GM10248 (cell line): ENCODE data around the gene TMEM117.
"Not testable (repeated sequence)": the region's sequence is repeated elsewhere in the genome, so short reads cannot be mapped to it uniquely, and the experiment has no call there.

Experiments used
- CTCF ChIA-PET: fragments of 300-600 bp; sonication (Branson Sonifier 250); formaldehyde crosslinking; extraction: SDS; loops from one replicate; lab custom pipeline; 2021; ENCODE audit warnings: antibody characterized with exemption; lab: Yijun Ruan, JAX
- POLR2A ChIA-PET: fragments of 350-650 bp; sonication (Branson Sonifier 250); formaldehyde crosslinking; extraction: SDS; loops from one replicate; lab custom pipeline; 2020; ENCODE audit warnings: antibody characterized with exemption; lab: Yijun Ruan, JAX
- DNase-seq: peaks from one replicate; pipeline ENCODE4 v3.0.0; 2012; ENCODE audit errors: extremely low spot score
- CTCF ChIP-seq: IDR thresholded peaks from 2 replicates; pipeline ENCODE4 v1.5.1; 2012; ENCODE audit warnings: mild to moderate bottlenecking, low read depth; ENCODE audit errors: extremely low read depth, missing control alignments, control extremely low read depth

The TMEM117 gene

GRCh38 chr12:44020555-44020954 lies 184.7 kb downstream of the TMEM117 start:
- ChIA-PET POLR2A (no interaction called here), CTCF (interaction anchor here (1.4 kb wide), 1 partner anchor 75 kb away, joined by 3 read pairs; no protein-coding TSS in a partner anchor)
- no peak for TF ChIP-seq CTCF
- no peak for DNase-seq

- no peak for DNase-seq
- POLR2A ChIA-PET, result no interaction called here
- TF ChIP-seq CTCF, result no peak
- CTCF ChIA-PET, result interaction anchor here (1.1 kb wide), 1 partner anchor 20 kb away, joined by 5 read pairs; no protein-coding TSS in a partner anchor
Measured at GRCh38 chr12:44021471-44021971, 185.6 kb downstream of the TMEM117 start.

- POLR2A ChIA-PET, result no interaction called here
- DNase-seq, result no peak
- no peak for TF ChIP-seq CTCF
- CTCF ChIA-PET, result no interaction called here
Measured at GRCh38 chr12:44025499-44025898, 189.6 kb downstream of the TMEM117 start.

- POLR2A ChIA-PET, result no interaction called here
- TF ChIP-seq CTCF, result no peak
- DNase-seq, result no peak
- CTCF ChIA-PET, result no interaction called here
Measured at GRCh38 chr12:44026046-44026445, 190.2 kb downstream of the TMEM117 start.

GRCh38 chr12:44026926-44027325 lies 191.0 kb downstream of the TMEM117 start:
- DNase-seq, POLR2A ChIA-PET, CTCF ChIA-PET: not testable (repeated sequence)

- ChIA-PET POLR2A (no interaction called here), CTCF (interaction anchor here (0.9 to 1.2 kb wide), 2 partner anchors 9 to 13 kb away, joined by 3 read pairs; no protein-coding TSS in a partner anchor)
- DNase-seq, result no peak
- no peak for TF ChIP-seq CTCF
Measured at GRCh38 chr12:44029194-44029593, 193.3 kb downstream of the TMEM117 start.

- ChIA-PET CTCF (interaction anchor here (1.6 kb wide), 1 partner anchor 16 kb away, joined by 5 read pairs; no protein-coding TSS in a partner anchor), POLR2A (no interaction called here)
- TF ChIP-seq CTCF, result no peak
- no peak for DNase-seq
Measured at GRCh38 chr12:44031472-44032185, 195.7 kb downstream of the TMEM117 start.
